Neural cell (in vitro differentiated cells): ENCODE measurements around the gene TPT1. TPM values are rescaled to one million over a fixed set of nuclear protein-coding genes. Genes with fewer than 3 reads are reported as not detected.

Experiments
- H2AFZ ChIP-seq: fragments of 200-600, 300-800 bp; sonication (generic), shearing (Covaris generic); 2 replicates; pipeline ENCODE4 v1.6.0; 2014; ENCODE audit warnings: low read depth, mild to moderate bottlenecking, antibody characterized with exemption, low read length, moderate library complexity
- H3F3A ChIP-seq: fragments of 200-600 bp; shearing (Covaris generic); 2 replicates; pipeline ENCODE4 v1.6.1; 2016; ENCODE audit warnings: mild to moderate bottlenecking, moderate library complexity, mixed read lengths, antibody characterized with exemption, low read length; ENCODE audit not compliant: insufficient read depth, poor library complexity, severe bottlenecking
- H3K27ac ChIP-seq: fragments of 200-600, 300-800 bp; sonication (generic), shearing (Covaris generic); 2 replicates; pipeline ENCODE4 v1.5.1; 2014; ENCODE audit warnings: mild to moderate bottlenecking, low read length, moderate library complexity
- H3K27me3 ChIP-seq: fragments of 300-800, 200-600 bp; sonication (generic), shearing (Covaris generic); 2 replicates; pipeline ENCODE4 v1.6.0; 2014; ENCODE audit warnings: mild to moderate bottlenecking, low read depth, low read length, moderate library complexity; ENCODE audit not compliant: insufficient read depth
- H3K36me3 ChIP-seq: fragments of 300-800, 200-600 bp; sonication (generic), shearing (Covaris generic); 2 replicates; pipeline ENCODE4 v1.5.1; 2014; ENCODE audit warnings: mild to moderate bottlenecking, antibody characterized with exemption, low read length, moderate library complexity; ENCODE audit not compliant: insufficient read depth
- H3K4me2 ChIP-seq: fragments of 300-800, 200-600 bp; sonication (generic), shearing (Covaris generic); 2 replicates; pipeline ENCODE4 v1.6.0; 2014; ENCODE audit warnings: mild to moderate bottlenecking, low read length
- H3K4me3 ChIP-seq: fragments of 300-800, 200-600 bp; sonication (generic), shearing (Covaris generic); 2 replicates; pipeline ENCODE4 v1.5.1; 2014; ENCODE audit warnings: mild to moderate bottlenecking, low read length, moderate library complexity
- H3K79me2 ChIP-seq: fragments of 200-600 bp; shearing (Covaris generic); replicated peaks from 2 replicates; pipeline ENCODE4 v1.6.0; 2014; ENCODE audit warnings: mild to moderate bottlenecking, low read length, moderate library complexity; ENCODE audit not compliant: insufficient read depth
- H3K9ac ChIP-seq: fragments of 300-800, 200-600 bp; sonication (generic), shearing (Covaris generic); 2 replicates; pipeline ENCODE4 v1.6.1; 2016; ENCODE audit warnings: mild to moderate bottlenecking, low read length, mixed read lengths
- H3K9me2 ChIP-seq: fragments of 200-600 bp; shearing (Covaris generic); 2 replicates; pipeline ENCODE4 v1.6.1; 2016; ENCODE audit warnings: mild to moderate bottlenecking, low read length, mixed read lengths; ENCODE audit not compliant: insufficient read depth
- H3K9me3 ChIP-seq: fragments of 200-600, 300-800 bp; sonication (generic), shearing (Covaris generic); 2 replicates; pipeline ENCODE4 v1.6.1; 2016; ENCODE audit warnings: mild to moderate bottlenecking, mixed run types, low read length, moderate library complexity, mixed read lengths
- H4K20me1 ChIP-seq: fragments of 200-600 bp; shearing (Covaris generic); 2 replicates; pipeline ENCODE4 v1.6.1; 2016; ENCODE audit warnings: mild to moderate bottlenecking, mixed run types; ENCODE audit not compliant: insufficient read depth
- CTCF ChIP-seq: fragments of 450-650 bp; IDR thresholded peaks from 2 replicates; pipeline ENCODE4 v1.5.1; 2014; ENCODE audit warnings: antibody characterized with exemption, mild to moderate bottlenecking, moderate library complexity; ENCODE audit not compliant: poor library complexity, severe bottlenecking
- EP300 ChIP-seq: fragments of 450-650 bp; conservative IDR thresholded peaks from 2 replicates; pipeline ENCODE4 v1.6.1; 2014; ENCODE audit warnings: antibody characterized with exemption, mild to moderate bottlenecking, moderate library complexity; ENCODE audit not compliant: poor library complexity, severe bottlenecking
- EZH2 ChIP-seq: fragments of 200-600, 300-800 bp; shearing (Covaris generic), sonication (generic); IDR thresholded peaks from 2 replicates; pipeline ENCODE4 v1.6.1; 2014; ENCODE audit warnings: antibody characterized with exemption, low read length, borderline replicate concordance, mild to moderate bottlenecking; ENCODE audit not compliant: insufficient read depth, poor library complexity, severe bottlenecking
- MXI1 ChIP-seq: fragments of 450-650 bp; conservative IDR thresholded peaks from 2 replicates; pipeline ENCODE4 v1.6.1; 2014; ENCODE audit warnings: antibody characterized with exemption, mild to moderate bottlenecking; ENCODE audit not compliant: poor library complexity, severe bottlenecking
- POLR2AphosphoS5 ChIP-seq: IDR thresholded peaks from 2 replicates; pipeline ENCODE4 v1.6.1; 2012
- RAD21 ChIP-seq: fragments of 450-650 bp; conservative IDR thresholded peaks from 2 replicates; pipeline ENCODE4 v1.6.1; 2014; ENCODE audit warnings: antibody characterized with exemption, mild to moderate bottlenecking, moderate library complexity
- REST ChIP-seq: IDR thresholded peaks from 2 replicates; pipeline ENCODE4 v1.6.1; 2012; ENCODE audit warnings: borderline replicate concordance
- SMC3 ChIP-seq: fragments of 450-650 bp; conservative IDR thresholded peaks from 2 replicates; pipeline ENCODE4 v1.6.1; 2014; ENCODE audit warnings: antibody characterized with exemption, mild to moderate bottlenecking, moderate library complexity; ENCODE audit not compliant: poor library complexity
- TAF1 ChIP-seq: IDR thresholded peaks from 2 replicates; pipeline ENCODE4 v1.6.1; 2012; ENCODE audit warnings: low read depth
- polyA plus RNA-seq: library from polyadenylated mRNA; depleted of rRNA; stranded (reverse); fragments of >200 nt; gene quantifications from 2 replicates; pipeline ENCODE4 v1.2.3, GENCODE V29; 2014

TPT1 gene
- polyA plus RNA-seq, 1 donor from 2014 or later, result 2,071 TPM

GRCh38 chr13:45335397-45336024 lies 5.5 kb downstream of the TPT1 start:
- H3K4me2 ChIP-seq, result no peak overlapping the region
- no peak for TF ChIP-seq EP300
- TF ChIP-seq POLR2AphosphoS5, result no peak
- no peak for TF ChIP-seq REST
- no peak for TF ChIP-seq RAD21
- TF ChIP-seq SMC3, result no peak
- no peak for TF ChIP-seq CTCF
- no peak for TF ChIP-seq EZH2
- TF ChIP-seq TAF1, result no peak
- no peak for TF ChIP-seq MXI1
- H3K36me3 ChIP-seq, result peaks cover 10% of the 10 kb centered on the region
- no peaks in the 10 kb centered on the region for H3K9me3 ChIP-seq
- H3F3A ChIP-seq, result peaks cover 5% of the 10 kb centered on the region
- no peak overlapping the region for H2AFZ ChIP-seq
- peaks cover 28% of the 10 kb centered on the region for H3K79me2 ChIP-seq
- H4K20me1 ChIP-seq, result peaks cover 3% of the 10 kb centered on the region
- no peaks in the 10 kb centered on the region for H3K27me3 ChIP-seq
- H3K4me3 ChIP-seq, result no peak overlapping the region
- H3K9me2 ChIP-seq, result no peaks in the 10 kb centered on the region
- no peak overlapping the region for H3K9ac ChIP-seq
- H3K27ac ChIP-seq, result no peak overlapping the region

- Histone ChIP-seq H2AFZ (no peak overlapping the region), H3K9me2 (no peaks in the 10 kb centered on the region), H3K9me3 (no peaks in the 10 kb centered on the region), H3K4me2 (no peak overlapping the region), H3K27ac (no peak overlapping the region), H3K27me3 (no peaks in the 10 kb centered on the region), H4K20me1 (no peaks in the 10 kb centered on the region), H3K4me3 (no peak overlapping the region), H3K79me2 (peaks cover 18% of the 10 kb centered on the region), H3F3A (no peaks in the 10 kb centered on the region), H3K9ac (no peak overlapping the region), H3K36me3 (peaks cover 7% of the 10 kb centered on the region)
- TF ChIP-seq EZH2 (no peak), POLR2AphosphoS5 (no peak), CTCF (no peak), REST (no peak), SMC3 (no peak), TAF1 (no peak), EP300 (no peak), MXI1 (no peak), RAD21 (no peak)
Observed at GRCh38 chr13:45333977-45334922, 6.7 kb downstream of the TPT1 start.
